ENCODE data around the gene NRXN3. TPM values are rescaled to one million over a fixed set of nuclear protein-coding genes. Genes with fewer than 3 reads are reported as not detected.

Gene NRXN3
- total RNA-seq, 1 donor from 2014 or later: 11.4 TPM

GRCh38 chr14:79578470-79578869 lies 1408.3 kb downstream of the NRXN3 start:
- no peak overlapping the region for H3K27ac Mint-ChIP-seq
- peaks cover 31% of the 10 kb centered on the region for H3K4me1 Mint-ChIP-seq
- DNase-seq (ENCODE audit: low spot score in 2 of 2, unreplicated experiment in 2 of 2): no peak
- H3K27me3 Mint-ChIP-seq (ENCODE audit: low read depth): no peaks in the 10 kb centered on the region
- no peak for TF ChIP-seq CTCF (IDR thresholded peaks at IDR 0.05; ENCODE audit: unreplicated experiment)
- H3K9me3 Mint-ChIP-seq: no peaks in the 10 kb centered on the region
- no peak overlapping the region for H3K4me3 Mint-ChIP-seq
- H3K36me3 Mint-ChIP-seq: no peaks in the 10 kb centered on the region

GRCh38 chr14:79580414-79580813 lies 1410.2 kb downstream of the NRXN3 start:
- Mint-ChIP-seq H3K4me3 (no peak overlapping the region), H3K27me3 (ENCODE audit: low read depth) (no peaks in the 10 kb centered on the region), H3K4me1 (peaks cover 34% of the 10 kb centered on the region), H3K9me3 (no peaks in the 10 kb centered on the region), H3K36me3 (no peaks in the 10 kb centered on the region), H3K27ac (no peak overlapping the region)
- TF ChIP-seq CTCF (IDR thresholded peaks at IDR 0.05; ENCODE audit: unreplicated experiment): no peak
- no peak for DNase-seq (ENCODE audit: low spot score in 2 of 2, unreplicated experiment in 2 of 2)

DNA sequence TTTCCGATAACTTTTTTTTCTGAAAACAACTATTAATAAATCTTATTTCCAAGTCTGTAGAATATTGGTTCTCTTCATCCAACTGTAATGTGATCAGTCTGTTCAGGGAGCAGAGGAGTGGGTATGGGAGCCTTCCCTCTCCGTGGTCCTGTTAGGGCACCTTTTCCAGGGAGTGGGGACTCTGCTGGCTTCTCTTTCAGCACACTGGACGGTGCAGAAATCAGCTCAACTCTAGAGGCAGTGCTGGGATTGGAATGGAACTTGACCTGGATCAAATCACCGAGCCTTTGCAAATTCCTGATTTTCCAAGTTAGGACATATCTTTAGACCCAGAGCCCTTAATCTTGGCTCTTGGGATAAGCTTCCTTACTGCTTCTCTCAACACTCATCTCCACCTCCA lies 1410.7 kb downstream of the NRXN3 start:
- Mint-ChIP-seq H3K27me3 (ENCODE audit: low read depth) (no peaks in the 10 kb centered on the region), H3K27ac (no peak overlapping the region), H3K4me3 (no peak overlapping the region), H3K4me1 (peaks cover 33% of the 10 kb centered on the region), H3K36me3 (no peaks in the 10 kb centered on the region), H3K9me3 (no peaks in the 10 kb centered on the region)
- no peak for DNase-seq (ENCODE audit: low spot score in 2 of 2, unreplicated experiment in 2 of 2)
- TF ChIP-seq CTCF (IDR thresholded peaks at IDR 0.05; ENCODE audit: unreplicated experiment): no peak

- H3K4me3 Mint-ChIP-seq: no peak overlapping the region
- no peak for TF ChIP-seq CTCF (IDR thresholded peaks at IDR 0.05; ENCODE audit: unreplicated experiment)
- H3K27ac Mint-ChIP-seq: no peak overlapping the region
- H3K36me3 Mint-ChIP-seq: no peaks in the 10 kb centered on the region
- H3K9me3 Mint-ChIP-seq: no peaks in the 10 kb centered on the region
- DNase-seq (ENCODE audit: low spot score in 2 of 2, unreplicated experiment in 2 of 2): no peak
- H3K27me3 Mint-ChIP-seq (ENCODE audit: low read depth): no peaks in the 10 kb centered on the region
- peaks cover 35% of the 10 kb centered on the region for H3K4me1 Mint-ChIP-seq
These were observed 1411.9 kb downstream of the NRXN3 start for GRCh38 chr14:79581912-79582576.

GRCh38 chr14:79583738-79584408 lies 1413.7 kb downstream of the NRXN3 start:
- Mint-ChIP-seq H3K9me3 (no peaks in the 10 kb centered on the region), H3K4me3 (no peak overlapping the region), H3K4me1 (peaks cover 37% of the 10 kb centered on the region), H3K27me3 (ENCODE audit: low read depth) (no peaks in the 10 kb centered on the region), H3K27ac (no peak overlapping the region), H3K36me3 (no peaks in the 10 kb centered on the region)
- no peak for DNase-seq (ENCODE audit: low spot score in 2 of 2, unreplicated experiment in 2 of 2)
- TF ChIP-seq CTCF (IDR thresholded peaks at IDR 0.05; ENCODE audit: unreplicated experiment): no peak

Measured in mesothelial cell of epicardium (in vitro differentiated cells).